ENCODE measurements around the gene TBX4.

DNA sequence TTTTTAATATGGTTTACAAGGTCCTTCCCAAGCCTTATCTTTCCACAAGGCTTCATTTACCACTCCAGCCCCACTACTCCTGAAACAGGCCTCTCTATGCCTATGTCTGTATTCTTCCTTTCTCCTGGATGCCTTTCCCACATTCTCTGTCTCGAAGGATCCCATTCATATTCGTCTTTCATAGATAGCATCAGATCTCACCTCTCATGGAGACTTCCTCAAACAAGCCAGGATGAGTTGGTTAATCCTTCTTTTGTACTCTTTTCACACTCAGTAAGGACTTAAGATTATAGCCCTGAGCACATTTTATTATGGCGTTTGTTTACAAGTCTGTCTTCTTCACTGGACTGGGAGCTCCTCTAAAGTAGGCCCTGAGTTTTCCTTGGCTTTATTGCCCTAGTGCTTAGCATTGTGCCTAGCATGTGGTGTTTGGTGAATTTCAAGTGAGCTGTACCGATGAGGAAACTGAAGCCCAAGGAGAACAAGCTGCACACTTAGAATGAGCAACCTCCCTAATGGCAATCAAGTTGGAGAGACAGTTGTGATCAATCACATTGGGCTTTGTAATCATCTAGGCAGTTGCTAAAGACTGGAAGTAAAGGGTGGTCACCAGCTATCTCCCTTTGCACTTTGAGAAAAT lies 10.0 kb upstream of the TBX4 start:
- TF ChIP-seq, protein P1, sequence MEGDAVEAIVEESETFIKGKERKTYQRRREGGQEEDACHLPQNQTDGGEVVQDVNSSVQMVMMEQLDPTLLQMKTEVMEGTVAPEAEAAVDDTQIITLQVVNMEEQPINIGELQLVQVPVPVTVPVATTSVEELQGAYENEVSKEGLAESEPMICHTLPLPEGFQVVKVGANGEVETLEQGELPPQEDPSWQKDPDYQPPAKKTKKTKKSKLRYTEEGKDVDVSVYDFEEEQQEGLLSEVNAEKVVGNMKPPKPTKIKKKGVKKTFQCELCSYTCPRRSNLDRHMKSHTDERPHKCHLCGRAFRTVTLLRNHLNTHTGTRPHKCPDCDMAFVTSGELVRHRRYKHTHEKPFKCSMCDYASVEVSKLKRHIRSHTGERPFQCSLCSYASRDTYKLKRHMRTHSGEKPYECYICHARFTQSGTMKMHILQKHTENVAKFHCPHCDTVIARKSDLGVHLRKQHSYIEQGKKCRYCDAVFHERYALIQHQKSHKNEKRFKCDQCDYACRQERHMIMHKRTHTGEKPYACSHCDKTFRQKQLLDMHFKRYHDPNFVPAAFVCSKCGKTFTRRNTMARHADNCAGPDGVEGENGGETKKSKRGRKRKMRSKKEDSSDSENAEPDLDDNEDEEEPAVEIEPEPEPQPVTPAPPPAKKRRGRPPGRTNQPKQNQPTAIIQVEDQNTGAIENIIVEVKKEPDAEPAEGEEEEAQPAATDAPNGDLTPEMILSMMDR (IDR thresholded peaks at IDR 0.05; ENCODE audit: poor library complexity) = no peak
- TF ChIP-seq EZH2 (IDR thresholded peaks at IDR 0.05; ENCODE audit: borderline replicate concordance) (no peak), EZH2phosphoT487 (IDR thresholded peaks at IDR 0.05; ENCODE audit: low read depth, severe bottlenecking, unreplicated experiment) (no peak)
